ENCODE results near the gene GPR42. TPM values are rescaled to one million over a fixed set of nuclear protein-coding genes. Genes with fewer than 3 reads are reported as not detected.

The GPR42 gene
- total RNA-seq, 4 donors from 2014 or later = 0.70 TPM; not detected in 3

DNA sequence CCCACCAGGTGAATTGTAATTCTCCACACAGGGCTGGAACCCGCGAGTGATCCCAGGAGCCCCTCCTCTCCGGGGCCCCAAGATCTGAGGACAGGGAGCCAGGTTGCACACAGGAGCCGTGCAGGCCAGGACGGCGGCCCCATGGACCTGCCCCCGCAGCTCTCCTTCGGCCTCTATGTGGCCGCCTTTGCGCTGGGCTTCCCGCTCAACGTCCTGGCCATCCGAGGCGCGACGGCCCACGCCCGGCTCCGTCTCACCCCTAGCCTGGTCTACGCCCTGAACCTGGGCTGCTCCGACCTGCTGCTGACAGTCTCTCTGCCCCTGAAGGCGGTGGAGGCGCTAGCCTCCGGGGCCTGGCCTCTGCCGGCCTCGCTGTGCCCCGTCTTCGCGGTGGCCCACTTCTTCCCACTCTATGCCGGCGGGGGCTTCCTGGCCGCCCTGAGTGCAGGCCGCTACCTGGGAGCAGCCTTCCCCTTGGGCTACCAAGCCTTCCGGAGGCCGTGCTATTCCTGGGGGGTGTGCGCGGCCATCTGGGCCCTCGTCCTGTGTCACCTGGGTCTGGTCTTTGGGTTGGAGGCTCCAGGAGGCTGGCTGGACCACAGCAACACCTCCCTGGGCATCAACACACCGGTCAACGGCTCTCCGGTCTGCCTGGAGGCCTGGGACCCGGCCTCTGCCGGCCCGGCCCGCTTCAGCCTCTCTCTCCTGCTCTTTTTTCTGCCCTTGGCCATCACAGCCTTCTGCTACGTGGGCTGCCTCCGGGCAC, 19.3 kb upstream of the GPR42 start:
- no peaks in the 10 kb centered on the region for H3K27me3 ChIP-seq
- H3K27ac ChIP-seq = no peak overlapping the region
- H3K36me3 ChIP-seq = no peaks in the 10 kb centered on the region
- no peak for TF ChIP-seq POLR2A (IDR thresholded peaks at IDR 0.05)
- no peak for TF ChIP-seq CTCF (IDR thresholded peaks at IDR 0.05)
- H3K4me3 ChIP-seq = no peak overlapping the region
- peaks cover 0 to 18% (median 8%) of the 10 kb centered on the region in 4 donors for H3K4me1 ChIP-seq
- DNase-seq = peak in 2 of 3 donors; percentile 23 to 43
- no peaks in the 10 kb centered on the region for H3K9me3 ChIP-seq

DNA sequence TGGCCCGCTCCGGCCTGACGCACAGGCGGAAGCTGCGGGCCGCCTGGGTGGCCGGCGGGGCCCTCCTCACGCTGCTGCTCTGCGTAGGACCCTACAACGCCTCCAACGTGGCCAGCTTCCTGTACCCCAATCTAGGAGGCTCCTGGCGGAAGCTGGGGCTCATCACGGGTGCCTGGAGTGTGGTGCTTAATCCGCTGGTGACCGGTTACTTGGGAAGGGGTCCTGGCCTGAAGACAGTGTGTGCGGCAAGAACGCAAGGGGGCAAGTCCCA, 18.8 kb upstream of the GPR42 start:
- TF ChIP-seq POLR2A (IDR thresholded peaks at IDR 0.05) (no peak), CTCF (IDR thresholded peaks at IDR 0.05) (no peak)
- no peak for DNase-seq
- Histone ChIP-seq H3K9me3 (no peaks in the 10 kb centered on the region), H3K36me3 (no peaks in the 10 kb centered on the region), H3K27ac (no peak overlapping the region), H3K4me3 (no peak overlapping the region), H3K27me3 (no peaks in the 10 kb centered on the region), H3K4me1 (peaks cover 0 to 14% (median 6%) of the 10 kb centered on the region in 4 donors)

GRCh38 chr19:35352448-35353304, 18.2 kb upstream of the GPR42 start:
- peak; percentile 61 to 84 (median 66) for DNase-seq
- Histone ChIP-seq H3K4me3 (no peak overlapping the region), H3K36me3 (no peaks in the 10 kb centered on the region), H3K4me1 (peaks cover 0 to 11% (median 5%) of the 10 kb centered on the region in 4 donors), H3K9me3 (no peaks in the 10 kb centered on the region), H3K27ac (no peak overlapping the region), H3K27me3 (no peaks in the 10 kb centered on the region)
- TF ChIP-seq POLR2A (IDR thresholded peaks at IDR 0.05) (no peak), CTCF (IDR thresholded peaks at IDR 0.05) (peak; percentile 54 to 93 (median 88))

GRCh38 chr19:35353635-35354034, 17.2 kb upstream of the GPR42 start:
- Histone ChIP-seq H3K4me3 (no peak overlapping the region), H3K27me3 (no peaks in the 10 kb centered on the region), H3K9me3 (no peaks in the 10 kb centered on the region), H3K27ac (no peak overlapping the region), H3K36me3 (no peaks in the 10 kb centered on the region), H3K4me1 (peaks cover 0 to 5% (median 2%) of the 10 kb centered on the region in 4 donors)
- TF ChIP-seq CTCF (IDR thresholded peaks at IDR 0.05) = no peak
- TF ChIP-seq POLR2A (IDR thresholded peaks at IDR 0.05) = no peak
- DNase-seq = peak in 1 of 3 donors; percentile 4

DNA sequence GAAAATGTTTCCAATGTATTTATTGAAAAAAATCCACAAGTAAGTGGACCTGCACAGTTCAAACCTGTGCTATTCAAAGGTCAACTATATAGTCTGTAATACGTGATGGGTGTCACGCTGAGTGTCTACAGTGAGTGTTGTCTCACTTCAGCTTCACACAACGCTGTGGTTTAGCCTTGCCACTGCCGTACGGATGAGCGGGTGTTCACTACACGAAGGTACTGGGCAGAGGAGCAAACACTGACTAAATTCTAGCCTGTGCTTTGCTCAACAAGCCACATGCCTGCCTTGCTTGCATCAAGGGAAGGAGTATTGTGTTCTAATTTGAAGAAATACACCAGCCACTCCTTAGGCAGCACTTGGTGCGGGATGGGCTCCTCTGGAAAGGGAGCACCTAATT, 16.0 kb upstream of the GPR42 start:
- DNase-seq = peak in 1 of 3 donors; percentile 5
- Histone ChIP-seq H3K36me3 (no peaks in the 10 kb centered on the region), H3K27ac (no peak overlapping the region), H3K4me3 (no peak overlapping the region), H3K4me1 (peaks cover 0 to 4% (median 0%) of the 10 kb centered on the region in 4 donors), H3K27me3 (no peaks in the 10 kb centered on the region), H3K9me3 (no peaks in the 10 kb centered on the region)
- no peak for TF ChIP-seq CTCF (IDR thresholded peaks at IDR 0.05)
- TF ChIP-seq POLR2A (IDR thresholded peaks at IDR 0.05) = no peak

Measured in Peyer's patch (tissue), 4 donors.